ENCODE data around the gene PRRT1B. TPM values are rescaled to one million over a fixed set of nuclear protein-coding genes. Genes with fewer than 3 reads are reported as not detected.

Gene PRRT1B
- total and polyA plus RNA-seq, 9 of the 15 experiments (the other 6 are each of a cell fraction or from before 2014, with no cell fraction given), result not detected

DNA sequence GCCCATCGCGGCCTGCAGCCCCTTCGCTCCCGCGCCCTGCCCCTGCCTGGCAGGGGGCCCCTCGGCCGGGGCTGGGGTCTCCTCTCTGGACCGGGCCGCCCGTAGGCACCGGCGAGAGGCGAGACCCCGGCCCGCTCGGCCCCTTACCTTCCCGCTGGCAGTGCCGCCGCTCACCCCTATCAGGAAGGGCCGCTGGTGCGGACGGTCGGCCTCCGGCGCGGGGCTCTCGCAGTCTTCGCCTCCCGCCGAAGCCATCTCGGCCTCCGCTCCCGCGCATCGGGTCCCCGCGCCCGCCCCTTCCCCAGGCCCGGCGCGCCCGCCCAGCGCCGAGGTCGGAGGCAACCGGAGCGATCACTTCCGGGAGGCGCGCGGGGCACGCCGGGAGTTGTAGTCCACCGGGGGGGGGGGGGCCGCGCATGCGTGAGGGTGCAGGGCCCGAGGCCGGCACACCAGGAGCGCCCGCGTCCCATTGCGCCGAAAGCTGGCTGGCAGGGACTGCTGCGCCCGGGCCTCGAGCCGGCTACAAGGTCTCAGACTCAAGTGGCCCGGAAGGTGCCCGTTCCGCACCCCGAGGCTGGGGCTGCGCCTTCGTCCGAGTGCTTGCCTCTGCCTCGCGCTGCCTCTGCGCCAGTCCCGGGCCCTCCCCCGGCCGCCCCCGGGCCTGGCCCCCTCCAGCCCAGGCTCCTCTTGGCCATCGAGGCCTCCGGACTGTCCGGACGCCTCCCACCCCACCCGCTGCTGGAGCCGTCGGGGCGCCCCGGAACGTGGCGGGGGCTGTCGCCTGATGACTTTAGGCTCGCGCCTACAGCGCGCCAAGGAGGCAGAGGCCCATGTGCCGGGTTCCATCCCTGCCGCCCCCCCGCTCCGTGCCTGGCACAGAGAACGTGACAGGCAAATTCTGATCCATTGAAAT is 14.1 kb upstream of the PRRT1B start, which contains the start of gene UCK1 (continued):
- TF ChIP-seq, protein P1, sequence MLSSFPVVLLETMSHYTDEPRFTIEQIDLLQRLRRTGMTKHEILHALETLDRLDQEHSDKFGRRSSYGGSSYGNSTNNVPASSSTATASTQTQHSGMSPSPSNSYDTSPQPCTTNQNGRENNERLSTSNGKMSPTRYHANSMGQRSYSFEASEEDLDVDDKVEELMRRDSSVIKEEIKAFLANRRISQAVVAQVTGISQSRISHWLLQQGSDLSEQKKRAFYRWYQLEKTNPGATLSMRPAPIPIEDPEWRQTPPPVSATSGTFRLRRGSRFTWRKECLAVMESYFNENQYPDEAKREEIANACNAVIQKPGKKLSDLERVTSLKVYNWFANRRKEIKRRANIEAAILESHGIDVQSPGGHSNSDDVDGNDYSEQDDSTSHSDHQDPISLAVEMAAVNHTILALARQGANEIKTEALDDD (IDR thresholded peaks at IDR 0.05), result no peak
- TF ChIP-seq ZNF57 (CRISPR knock-in tag; IDR thresholded peaks at IDR 0.05) (no peak), TEAD1 (CRISPR knock-in tag; IDR thresholded peaks at IDR 0.05) (no peak), DNMT1 (IDR thresholded peaks at IDR 0.05) (no peak), ZNF436 (CRISPR knock-in tag; IDR thresholded peaks at IDR 0.05) (no peak), FOXJ3 (CRISPR knock-in tag; IDR thresholded peaks at IDR 0.05) (no peak), HMGN3 (IDR thresholded peaks at IDR 0.05; ENCODE audit: borderline replicate concordance, extremely low read depth, insufficient read length, low read depth, low read length) (peak; percentile 26), CBX2 (IDR thresholded peaks at IDR 0.05; ENCODE audit: insufficient read depth, low read length, poor library complexity, severe bottlenecking) (no peak), EHMT2 (IDR thresholded peaks at IDR 0.05) (no peak), SOX6 (IDR thresholded peaks at IDR 0.05) (no peak), ZC3H11A (IDR thresholded peaks at IDR 0.05; ENCODE audit: low read depth, low read length) (no peak)
- TF ChIP-seq, protein P2, sequence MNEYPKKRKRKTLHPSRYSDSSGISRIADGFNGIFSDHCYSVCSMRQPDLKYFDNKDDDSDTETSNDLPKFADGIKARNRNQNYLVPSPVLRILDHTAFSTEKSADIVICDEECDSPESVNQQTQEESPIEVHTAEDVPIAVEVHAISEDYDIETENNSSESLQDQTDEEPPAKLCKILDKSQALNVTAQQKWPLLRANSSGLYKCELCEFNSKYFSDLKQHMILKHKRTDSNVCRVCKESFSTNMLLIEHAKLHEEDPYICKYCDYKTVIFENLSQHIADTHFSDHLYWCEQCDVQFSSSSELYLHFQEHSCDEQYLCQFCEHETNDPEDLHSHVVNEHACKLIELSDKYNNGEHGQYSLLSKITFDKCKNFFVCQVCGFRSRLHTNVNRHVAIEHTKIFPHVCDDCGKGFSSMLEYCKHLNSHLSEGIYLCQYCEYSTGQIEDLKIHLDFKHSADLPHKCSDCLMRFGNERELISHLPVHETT (CRISPR knock-in tag; conservative IDR thresholded peaks at IDR 0.05 in 1 of 2, IDR thresholded peaks at IDR 0.05 in 1 of 2), result no peak
- TF ChIP-seq, protein P3, sequence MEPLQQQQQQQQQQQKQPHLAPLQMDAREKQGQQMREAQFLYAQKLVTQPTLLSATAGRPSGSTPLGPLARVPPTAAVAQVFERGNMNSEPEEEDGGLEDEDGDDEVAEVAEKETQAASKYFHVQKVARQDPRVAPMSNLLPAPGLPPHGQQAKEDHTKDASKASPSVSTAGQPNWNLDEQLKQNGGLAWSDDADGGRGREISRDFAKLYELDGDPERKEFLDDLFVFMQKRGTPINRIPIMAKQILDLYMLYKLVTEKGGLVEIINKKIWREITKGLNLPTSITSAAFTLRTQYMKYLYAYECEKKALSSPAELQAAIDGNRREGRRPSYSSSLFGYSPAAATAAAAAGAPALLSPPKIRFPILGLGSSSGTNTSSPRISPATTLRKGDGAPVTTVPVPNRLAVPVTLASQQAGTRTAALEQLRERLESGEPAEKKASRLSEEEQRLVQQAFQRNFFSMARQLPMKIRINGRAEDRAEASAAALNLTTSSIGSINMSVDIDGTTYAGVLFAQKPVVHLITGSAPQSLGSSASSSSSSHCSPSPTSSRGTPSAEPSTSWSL (CRISPR knock-in tag; IDR thresholded peaks at IDR 0.05; ENCODE audit: borderline replicate concordance), result no peak
- TF ChIP-seq, protein P4, sequence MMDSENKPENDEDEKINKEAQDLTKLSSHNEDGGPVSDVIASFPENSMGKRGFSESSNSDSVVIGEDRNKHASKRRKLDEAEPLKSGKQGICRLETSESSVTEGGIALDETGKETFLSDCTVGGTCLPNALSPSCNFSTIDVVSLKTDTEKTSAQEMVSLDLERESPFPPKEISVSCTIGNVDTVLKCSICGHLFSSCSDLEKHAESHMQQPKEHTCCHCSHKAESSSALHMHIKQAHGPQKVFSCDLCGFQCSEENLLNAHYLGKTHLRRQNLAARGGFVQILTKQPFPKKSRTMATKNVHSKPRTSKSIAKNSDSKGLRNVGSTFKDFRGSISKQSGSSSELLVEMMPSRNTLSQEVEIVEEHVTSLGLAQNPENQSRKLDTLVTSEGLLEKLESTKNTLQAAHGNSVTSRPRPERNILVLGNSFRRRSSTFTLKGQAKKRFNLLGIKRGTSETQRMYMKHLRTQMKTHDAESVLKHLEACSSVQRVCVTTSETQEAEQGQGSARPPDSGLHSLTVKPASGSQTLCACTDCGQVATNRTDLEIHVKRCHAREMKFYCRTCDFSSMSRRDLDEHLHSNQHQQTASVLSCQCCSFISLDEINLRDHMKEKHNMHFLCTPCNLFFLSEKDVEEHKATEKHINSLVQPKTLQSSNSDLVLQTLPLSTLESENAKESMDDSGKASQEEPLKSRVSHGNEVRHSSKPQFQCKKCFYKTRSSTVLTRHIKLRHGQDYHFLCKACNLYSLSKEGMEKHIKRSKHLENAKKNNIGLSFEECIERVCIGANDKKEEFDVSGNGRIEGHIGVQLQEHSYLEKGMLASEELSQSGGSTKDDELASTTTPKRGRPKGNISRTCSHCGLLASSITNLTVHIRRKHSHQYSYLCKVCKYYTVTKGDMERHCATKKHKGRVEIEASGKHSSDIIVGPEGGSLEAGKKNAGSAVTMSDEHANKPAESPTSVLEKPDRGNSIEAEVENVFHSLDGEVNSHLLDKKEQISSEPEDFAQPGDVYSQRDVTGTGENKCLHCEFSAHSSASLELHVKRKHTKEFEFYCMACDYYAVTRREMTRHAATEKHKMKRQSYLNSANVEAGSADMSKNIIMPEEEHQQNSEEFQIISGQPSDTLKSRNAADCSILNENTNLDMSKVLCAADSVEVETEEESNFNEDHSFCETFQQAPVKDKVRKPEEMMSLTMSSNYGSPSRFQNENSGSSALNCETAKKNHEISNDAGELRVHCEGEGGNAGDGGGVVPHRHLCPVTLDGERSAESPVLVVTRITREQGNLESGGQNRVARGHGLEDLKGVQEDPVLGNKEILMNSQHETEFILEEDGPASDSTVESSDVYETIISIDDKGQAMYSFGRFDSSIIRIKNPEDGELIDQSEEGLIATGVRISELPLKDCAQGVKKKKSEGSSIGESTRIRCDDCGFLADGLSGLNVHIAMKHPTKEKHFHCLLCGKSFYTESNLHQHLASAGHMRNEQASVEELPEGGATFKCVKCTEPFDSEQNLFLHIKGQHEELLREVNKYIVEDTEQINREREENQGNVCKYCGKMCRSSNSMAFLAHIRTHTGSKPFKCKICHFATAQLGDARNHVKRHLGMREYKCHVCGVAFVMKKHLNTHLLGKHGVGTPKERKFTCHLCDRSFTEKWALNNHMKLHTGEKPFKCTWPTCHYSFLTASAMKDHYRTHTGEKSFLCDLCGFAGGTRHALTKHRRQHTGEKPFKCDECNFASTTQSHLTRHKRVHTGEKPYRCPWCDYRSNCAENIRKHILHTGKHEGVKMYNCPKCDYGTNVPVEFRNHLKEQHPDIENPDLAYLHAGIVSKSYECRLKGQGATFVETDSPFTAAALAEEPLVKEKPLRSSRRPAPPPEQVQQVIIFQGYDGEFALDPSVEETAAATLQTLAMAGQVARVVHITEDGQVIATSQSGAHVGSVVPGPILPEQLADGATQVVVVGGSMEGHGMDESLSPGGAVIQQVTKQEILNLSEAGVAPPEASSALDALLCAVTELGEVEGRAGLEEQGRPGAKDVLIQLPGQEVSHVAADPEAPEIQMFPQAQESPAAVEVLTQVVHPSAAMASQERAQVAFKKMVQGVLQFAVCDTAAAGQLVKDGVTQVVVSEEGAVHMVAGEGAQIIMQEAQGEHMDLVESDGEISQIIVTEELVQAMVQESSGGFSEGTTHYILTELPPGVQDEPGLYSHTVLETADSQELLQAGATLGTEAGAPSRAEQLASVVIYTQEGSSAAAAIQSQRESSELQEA (IDR thresholded peaks at IDR 0.05; ENCODE audit: low read depth), result no peak
